Measurements from ENCODE around the gene FCN1. TPM values are rescaled to one million over a fixed set of nuclear protein-coding genes. Genes with fewer than 3 reads are reported as not detected.
A peak's percentile ranks its signal among the peaks of the same experiment; 100 is the strongest.

FCN1 gene
- total and polyA plus RNA-seq, 7 experiments from 2014 or later = 2.1 to 561 (median 8.1) TPM; not detected in 1

GRCh38 chr9:134937164-134937555, 19.4 kb upstream of the FCN1 start:
- intact Hi-C loops (cut with micrococcal nuclease) = no loop called here
- no peak overlapping the region for H3K4me3 Mint-ChIP-seq
- peaks cover 0 to 19% (median 9%) of the 10 kb centered on the region in 5 donors for H3K27me3 Mint-ChIP-seq
- POLR2A ChIA-PET = no interaction called here
- Histone ChIP-seq H3K4me1 (ENCODE audit: control insufficient read depth in 2 of 2, insufficient read depth in 2 of 2, low read length in 2 of 2) (no peaks in the 10 kb centered on the region), H3K36me3 (ENCODE audit: control insufficient read depth in 2 of 3, insufficient read depth in 3 of 3, low read length in 3 of 3) (no peaks in the 10 kb centered on the region), H3K27ac (ENCODE audit: low read depth, low read length) (no peak overlapping the region), H3K27me3 (ENCODE audit: control insufficient read depth in 2 of 2, insufficient read depth in 2 of 2, low read length in 2 of 2) (no peaks in the 10 kb centered on the region), H3K9me3 (ENCODE audit: control insufficient read depth in 2 of 3, low read length in 3 of 3) (no peaks in the 10 kb centered on the region), H3K4me3 (ENCODE audit: low read length) (no peak overlapping the region)
- ATAC-seq (no peak), DNase-seq (no peak)
- peaks cover 0 to 5% (median 0%) of the 10 kb centered on the region in 7 donors for H3K4me1 Mint-ChIP-seq
- no peaks in the 10 kb centered on the region for H3K9me3 Mint-ChIP-seq
- no peaks in the 10 kb centered on the region for H3K36me3 Mint-ChIP-seq
- no peak overlapping the region for H3K27ac Mint-ChIP-seq
- CTCF ChIA-PET = no interaction called here

- H3K36me3 Mint-ChIP-seq = no peaks in the 10 kb centered on the region
- DNase-seq = no peak
- no peak overlapping the region for H3K4me3 Mint-ChIP-seq
- peaks cover 0 to 25% (median 14%) of the 10 kb centered on the region in 5 donors for H3K27me3 Mint-ChIP-seq
- Histone ChIP-seq H3K4me1 (ENCODE audit: control insufficient read depth in 2 of 2, insufficient read depth in 2 of 2, low read length in 2 of 2) (no peaks in the 10 kb centered on the region), H3K27me3 (ENCODE audit: control insufficient read depth in 2 of 2, insufficient read depth in 2 of 2, low read length in 2 of 2) (no peaks in the 10 kb centered on the region), H3K4me3 (ENCODE audit: low read length) (no peak overlapping the region), H3K9me3 (ENCODE audit: control insufficient read depth in 2 of 3, low read length in 3 of 3) (no peaks in the 10 kb centered on the region), H3K36me3 (ENCODE audit: control insufficient read depth in 2 of 3, insufficient read depth in 3 of 3, low read length in 3 of 3) (no peaks in the 10 kb centered on the region), H3K27ac (ENCODE audit: low read depth, low read length) (no peak overlapping the region)
- H3K27ac Mint-ChIP-seq = no peak overlapping the region
- ChIA-PET POLR2A (no interaction called here), CTCF (no interaction called here)
- intact Hi-C loops (cut with micrococcal nuclease) = no loop called here
- no peaks in the 10 kb centered on the region for H3K9me3 Mint-ChIP-seq
- H3K4me1 Mint-ChIP-seq = peaks cover 0 to 5% (median 0%) of the 10 kb centered on the region in 7 donors
- peak; percentile 74 for ATAC-seq
These were observed 18.8 kb upstream of the FCN1 start for GRCh38 chr9:134936346-134937163.

- H3K4me1 Mint-ChIP-seq = peaks cover 0 to 5% (median 0%) of the 10 kb centered on the region in 7 donors
- ChIA-PET CTCF (no interaction called here), POLR2A (no interaction called here)
- no peaks in the 10 kb centered on the region for H3K36me3 ChIP-seq (ENCODE audit: control insufficient read depth in 2 of 3, insufficient read depth in 3 of 3, low read length in 3 of 3)
- peaks cover 0 to 28% (median 18%) of the 10 kb centered on the region in 5 donors for H3K27me3 Mint-ChIP-seq
- no peak overlapping the region for H3K4me3 Mint-ChIP-seq
- no peak overlapping the region for H3K4me3 ChIP-seq (ENCODE audit: low read length)
- H3K27ac ChIP-seq (ENCODE audit: low read depth, low read length) = no peak overlapping the region
- no peaks in the 10 kb centered on the region for H3K9me3 ChIP-seq (ENCODE audit: control insufficient read depth in 2 of 3, low read length in 3 of 3)
- ATAC-seq = no peak
- no peaks in the 10 kb centered on the region for H3K36me3 Mint-ChIP-seq
- H3K27ac Mint-ChIP-seq = no peak overlapping the region
- no peaks in the 10 kb centered on the region for H3K27me3 ChIP-seq (ENCODE audit: control insufficient read depth in 2 of 2, insufficient read depth in 2 of 2, low read length in 2 of 2)
- no peak for DNase-seq
- H3K9me3 Mint-ChIP-seq = no peaks in the 10 kb centered on the region
- H3K4me1 ChIP-seq (ENCODE audit: control insufficient read depth in 2 of 2, insufficient read depth in 2 of 2, low read length in 2 of 2) = no peaks in the 10 kb centered on the region
- intact Hi-C loops (cut with micrococcal nuclease) = no loop called here
These were observed 18.1 kb upstream of the FCN1 start for GRCh38 chr9:134935701-134936345.

GRCh38 chr9:134935056-134935640, 17.4 kb upstream of the FCN1 start:
- H3K4me3 ChIP-seq (ENCODE audit: low read length) = no peak overlapping the region

GRCh38 chr9:134933076-134933659, 15.5 kb upstream of the FCN1 start:
- Histone ChIP-seq H3K27ac (ENCODE audit: low read depth, low read length) (no peak overlapping the region), H3K27me3 (ENCODE audit: control insufficient read depth in 2 of 2, insufficient read depth in 2 of 2, low read length in 2 of 2) (no peaks in the 10 kb centered on the region), H3K4me3 (ENCODE audit: low read length) (no peak overlapping the region), H3K4me1 (ENCODE audit: control insufficient read depth in 2 of 2, insufficient read depth in 2 of 2, low read length in 2 of 2) (no peaks in the 10 kb centered on the region), H3K36me3 (ENCODE audit: control insufficient read depth in 2 of 3, insufficient read depth in 3 of 3, low read length in 3 of 3) (no peaks in the 10 kb centered on the region), H3K9me3 (ENCODE audit: control insufficient read depth in 2 of 3, low read length in 3 of 3) (no peaks in the 10 kb centered on the region)
- H3K4me3 Mint-ChIP-seq = no peak overlapping the region
- DNase-seq (no peak), ATAC-seq (no peak)
- H3K9me3 Mint-ChIP-seq = peaks cover 0 to 2% (median 0%) of the 10 kb centered on the region in 11 donors
- peaks cover 0 to 9% (median 0%) of the 10 kb centered on the region in 7 donors for H3K4me1 Mint-ChIP-seq
- no peak overlapping the region for H3K27ac Mint-ChIP-seq
- POLR2A ChIA-PET = no interaction called here
- peaks cover 0 to 34% (median 23%) of the 10 kb centered on the region in 5 donors for H3K27me3 Mint-ChIP-seq
- CTCF ChIA-PET = no interaction called here
- intact Hi-C loops (cut with micrococcal nuclease) = no loop called here
- H3K36me3 Mint-ChIP-seq = no peaks in the 10 kb centered on the region

More at GRCh38 chr9:134935056-134935640, 17.4 kb upstream of the FCN1 start:
- POLR2A ChIA-PET = no interaction called here
- Histone ChIP-seq H3K9me3 (ENCODE audit: control insufficient read depth in 2 of 3, low read length in 3 of 3) (no peaks in the 10 kb centered on the region), H3K36me3 (ENCODE audit: control insufficient read depth in 2 of 3, insufficient read depth in 3 of 3, low read length in 3 of 3) (no peaks in the 10 kb centered on the region), H3K4me1 (ENCODE audit: control insufficient read depth in 2 of 2, insufficient read depth in 2 of 2, low read length in 2 of 2) (no peaks in the 10 kb centered on the region), H3K27ac (ENCODE audit: low read depth, low read length) (no peak overlapping the region), H3K27me3 (ENCODE audit: control insufficient read depth in 2 of 2, insufficient read depth in 2 of 2, low read length in 2 of 2) (no peaks in the 10 kb centered on the region)
- Mint-ChIP-seq H3K36me3 (no peaks in the 10 kb centered on the region), H3K4me3 (no peak overlapping the region), H3K27ac (no peak overlapping the region), H3K4me1 (peaks cover 0 to 7% (median 0%) of the 10 kb centered on the region in 7 donors), H3K27me3 (peaks cover 0 to 32% (median 20%) of the 10 kb centered on the region in 5 donors), H3K9me3 (peaks cover 0 to 2% (median 0%) of the 10 kb centered on the region in 11 donors)
- DNase-seq (no peak), ATAC-seq (no peak)
- intact Hi-C loops (cut with micrococcal nuclease) = no loop called here
- CTCF ChIA-PET = no interaction called here

- H3K4me3 Mint-ChIP-seq = no peak overlapping the region
- Histone ChIP-seq H3K4me3 (ENCODE audit: low read length) (no peak overlapping the region), H3K9me3 (ENCODE audit: control insufficient read depth in 2 of 3, low read length in 3 of 3) (no peaks in the 10 kb centered on the region), H3K27me3 (ENCODE audit: control insufficient read depth in 2 of 2, insufficient read depth in 2 of 2, low read length in 2 of 2) (no peaks in the 10 kb centered on the region), H3K36me3 (ENCODE audit: control insufficient read depth in 2 of 3, insufficient read depth in 3 of 3, low read length in 3 of 3) (no peaks in the 10 kb centered on the region), H3K4me1 (ENCODE audit: control insufficient read depth in 2 of 2, insufficient read depth in 2 of 2, low read length in 2 of 2) (no peaks in the 10 kb centered on the region), H3K27ac (ENCODE audit: low read depth, low read length) (no peak overlapping the region)
- no peaks in the 10 kb centered on the region for H3K36me3 Mint-ChIP-seq
- DNase-seq (no peak), ATAC-seq (no peak)
- H3K27me3 Mint-ChIP-seq = peaks cover 0 to 34% (median 23%) of the 10 kb centered on the region in 5 donors
- POLR2A ChIA-PET = no interaction called here
- H3K4me1 Mint-ChIP-seq = peaks cover 0 to 9% (median 0%) of the 10 kb centered on the region in 7 donors
- peaks cover 0 to 2% (median 0%) of the 10 kb centered on the region in 11 donors for H3K9me3 Mint-ChIP-seq
- CTCF ChIA-PET = no interaction called here
- H3K27ac Mint-ChIP-seq = no peak overlapping the region
- intact Hi-C loops (cut with micrococcal nuclease) = no loop called here
These were observed 14.9 kb upstream of the FCN1 start for GRCh38 chr9:134932606-134933005.
